Measurements from ENCODE around the gene NMNAT3.

Gene NMNAT3

DNA sequence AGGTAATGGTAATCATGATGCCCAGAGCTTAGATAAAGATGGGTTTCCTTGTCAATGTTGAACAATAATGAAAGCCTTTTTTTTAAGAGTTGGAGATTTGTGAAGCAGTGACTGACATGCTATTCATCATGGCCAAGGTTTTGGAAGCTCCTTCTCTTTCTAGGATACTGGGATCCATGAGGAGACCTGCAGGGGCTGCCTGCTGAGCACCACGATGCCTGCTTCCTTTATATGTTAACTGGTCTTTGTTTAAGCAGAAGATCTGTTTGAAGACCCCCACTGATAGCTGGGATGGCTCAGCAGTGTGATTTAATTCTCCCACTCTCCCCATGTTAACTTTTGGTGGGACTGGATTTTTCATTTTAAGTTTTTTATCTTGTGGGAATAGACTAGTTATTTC lies 154.1 kb downstream of the NMNAT3 start:
- Histone ChIP-seq H3K4me2 (ENCODE audit: low read depth, low read length, poor library complexity, severe bottlenecking) (no peak overlapping the region), H3K79me2 (ENCODE audit: insufficient read depth, low read length) (no peaks in the 10 kb centered on the region), H2AFZ (ENCODE audit: low read depth, low read length, severe bottlenecking) (no peak overlapping the region), H3K9me3 (ENCODE audit: insufficient read depth, low read length) (no peaks in the 10 kb centered on the region), H4K20me1 (ENCODE audit: low read depth, low read length) (no peaks in the 10 kb centered on the region), H3K36me3 (ENCODE audit: low read length) (no peaks in the 10 kb centered on the region), H3K4me3 (ENCODE audit: insufficient read depth, low read length, poor library complexity, severe bottlenecking) (no peak overlapping the region), H3K9me2 (replicated peaks; ENCODE audit: insufficient read depth, low read length) (no peaks in the 10 kb centered on the region), H3K27me3 (ENCODE audit: low read length) (no peaks in the 10 kb centered on the region), H3K27ac (ENCODE audit: low read depth, low read length) (no peak overlapping the region), H3K9ac (ENCODE audit: low read length) (no peak overlapping the region), H3F3A (ENCODE audit: insufficient read depth) (no peaks in the 10 kb centered on the region)
- TF ChIP-seq EZH2phosphoT487 (conservative IDR thresholded peaks at IDR 0.05; ENCODE audit: low read length), result no peak
- TF ChIP-seq, protein P1, sequence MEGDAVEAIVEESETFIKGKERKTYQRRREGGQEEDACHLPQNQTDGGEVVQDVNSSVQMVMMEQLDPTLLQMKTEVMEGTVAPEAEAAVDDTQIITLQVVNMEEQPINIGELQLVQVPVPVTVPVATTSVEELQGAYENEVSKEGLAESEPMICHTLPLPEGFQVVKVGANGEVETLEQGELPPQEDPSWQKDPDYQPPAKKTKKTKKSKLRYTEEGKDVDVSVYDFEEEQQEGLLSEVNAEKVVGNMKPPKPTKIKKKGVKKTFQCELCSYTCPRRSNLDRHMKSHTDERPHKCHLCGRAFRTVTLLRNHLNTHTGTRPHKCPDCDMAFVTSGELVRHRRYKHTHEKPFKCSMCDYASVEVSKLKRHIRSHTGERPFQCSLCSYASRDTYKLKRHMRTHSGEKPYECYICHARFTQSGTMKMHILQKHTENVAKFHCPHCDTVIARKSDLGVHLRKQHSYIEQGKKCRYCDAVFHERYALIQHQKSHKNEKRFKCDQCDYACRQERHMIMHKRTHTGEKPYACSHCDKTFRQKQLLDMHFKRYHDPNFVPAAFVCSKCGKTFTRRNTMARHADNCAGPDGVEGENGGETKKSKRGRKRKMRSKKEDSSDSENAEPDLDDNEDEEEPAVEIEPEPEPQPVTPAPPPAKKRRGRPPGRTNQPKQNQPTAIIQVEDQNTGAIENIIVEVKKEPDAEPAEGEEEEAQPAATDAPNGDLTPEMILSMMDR (IDR thresholded peaks at IDR 0.05; ENCODE audit: insufficient read depth, low read length, poor library complexity, severe bottlenecking), result no peak

DNA sequence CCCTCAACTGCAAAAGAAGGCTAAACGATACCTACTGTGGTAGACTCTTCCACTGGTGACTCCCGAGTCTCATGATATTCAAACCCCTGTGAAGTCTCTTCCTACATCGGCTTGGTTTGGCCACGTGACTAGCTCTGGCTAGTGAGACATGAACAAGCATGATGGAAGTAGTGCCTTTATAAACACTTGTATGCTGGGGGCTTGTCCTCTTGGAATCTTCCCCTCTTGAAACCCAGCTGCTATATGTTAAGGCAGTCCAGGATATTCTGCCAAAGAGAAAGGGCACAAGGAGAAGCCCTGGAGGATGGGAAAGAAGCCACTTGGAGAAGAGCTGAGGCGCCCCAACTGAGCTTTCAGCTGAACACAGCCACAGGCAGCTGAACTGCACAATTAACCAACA lies 154.6 kb downstream of the NMNAT3 start:
- Histone ChIP-seq H3K4me2 (ENCODE audit: low read depth, low read length, poor library complexity, severe bottlenecking) (no peak overlapping the region), H3K27me3 (ENCODE audit: low read length) (no peaks in the 10 kb centered on the region), H4K20me1 (ENCODE audit: low read depth, low read length) (no peaks in the 10 kb centered on the region), H3F3A (ENCODE audit: insufficient read depth) (no peaks in the 10 kb centered on the region), H2AFZ (ENCODE audit: low read depth, low read length, severe bottlenecking) (no peak overlapping the region), H3K27ac (ENCODE audit: low read depth, low read length) (no peak overlapping the region), H3K4me3 (ENCODE audit: insufficient read depth, low read length, poor library complexity, severe bottlenecking) (no peak overlapping the region), H3K36me3 (ENCODE audit: low read length) (no peaks in the 10 kb centered on the region), H3K9ac (ENCODE audit: low read length) (no peak overlapping the region), H3K9me2 (replicated peaks; ENCODE audit: insufficient read depth, low read length) (no peaks in the 10 kb centered on the region), H3K79me2 (ENCODE audit: insufficient read depth, low read length) (no peaks in the 10 kb centered on the region), H3K9me3 (ENCODE audit: insufficient read depth, low read length) (no peaks in the 10 kb centered on the region)
- TF ChIP-seq EZH2phosphoT487 (conservative IDR thresholded peaks at IDR 0.05; ENCODE audit: low read length), result no peak
- TF ChIP-seq, protein P1 (IDR thresholded peaks at IDR 0.05; ENCODE audit: insufficient read depth, low read length, poor library complexity, severe bottlenecking), result no peak

- no peak overlapping the region for H3K4me3 ChIP-seq (ENCODE audit: insufficient read depth, low read length, poor library complexity, severe bottlenecking)
- H3K9me2 ChIP-seq (replicated peaks; ENCODE audit: insufficient read depth, low read length), result no peaks in the 10 kb centered on the region
- no peaks in the 10 kb centered on the region for H4K20me1 ChIP-seq (ENCODE audit: low read depth, low read length)
- H3F3A ChIP-seq (ENCODE audit: insufficient read depth), result no peaks in the 10 kb centered on the region
- no peaks in the 10 kb centered on the region for H3K27me3 ChIP-seq (ENCODE audit: low read length)
- H2AFZ ChIP-seq (ENCODE audit: low read depth, low read length, severe bottlenecking), result no peak overlapping the region
- no peak overlapping the region for H3K4me2 ChIP-seq (ENCODE audit: low read depth, low read length, poor library complexity, severe bottlenecking)
- TF ChIP-seq EZH2phosphoT487 (conservative IDR thresholded peaks at IDR 0.05; ENCODE audit: low read length), result no peak
- no peak overlapping the region for H3K27ac ChIP-seq (ENCODE audit: low read depth, low read length)
- no peaks in the 10 kb centered on the region for H3K9me3 ChIP-seq (ENCODE audit: insufficient read depth, low read length)
- no peak overlapping the region for H3K9ac ChIP-seq (ENCODE audit: low read length)
- H3K79me2 ChIP-seq (ENCODE audit: insufficient read depth, low read length), result no peaks in the 10 kb centered on the region
- no peaks in the 10 kb centered on the region for H3K36me3 ChIP-seq (ENCODE audit: low read length)
Observed at GRCh38 chr3:139522421-139522820, 155.4 kb downstream of the NMNAT3 start.

GRCh38 chr3:139521816-139522215 lies 156.0 kb downstream of the NMNAT3 start:
- Histone ChIP-seq H3K4me2 (ENCODE audit: low read depth, low read length, poor library complexity, severe bottlenecking) (no peak overlapping the region), H3K9ac (ENCODE audit: low read length) (no peak overlapping the region), H3K4me3 (ENCODE audit: insufficient read depth, low read length, poor library complexity, severe bottlenecking) (no peak overlapping the region), H4K20me1 (ENCODE audit: low read depth, low read length) (no peaks in the 10 kb centered on the region), H3K27ac (ENCODE audit: low read depth, low read length) (no peak overlapping the region), H3K79me2 (ENCODE audit: insufficient read depth, low read length) (no peaks in the 10 kb centered on the region), H3K36me3 (ENCODE audit: low read length) (no peaks in the 10 kb centered on the region), H3K27me3 (ENCODE audit: low read length) (no peaks in the 10 kb centered on the region), H2AFZ (ENCODE audit: low read depth, low read length, severe bottlenecking) (no peak overlapping the region), H3K9me2 (replicated peaks; ENCODE audit: insufficient read depth, low read length) (no peaks in the 10 kb centered on the region), H3K9me3 (ENCODE audit: insufficient read depth, low read length) (no peaks in the 10 kb centered on the region), H3F3A (ENCODE audit: insufficient read depth) (no peaks in the 10 kb centered on the region)
- TF ChIP-seq, protein P1 (IDR thresholded peaks at IDR 0.05; ENCODE audit: insufficient read depth, low read length, poor library complexity, severe bottlenecking), result no peak
- TF ChIP-seq EZH2phosphoT487 (conservative IDR thresholded peaks at IDR 0.05; ENCODE audit: low read length), result no peak

Measured in SU-DHL-6 (cell line).